GM19468 (cell line): Measurements from ENCODE around the gene IPO13.

Experiments used
- ATAC-seq: cut with Tn5 transposase; IDR thresholded peaks from one replicate; pipeline ENCODE4 v1.9.1; 2021; ENCODE audit warnings: mild to moderate bottlenecking, moderate library complexity, moderate number of reproducible peaks; ENCODE audit not compliant: unreplicated experiment; ENCODE audit errors: extremely low read depth

IPO13 gene

GRCh38 chr1:43982241-43982640, 35.5 kb downstream of the IPO13 start:
- no peak for ATAC-seq

DNA sequence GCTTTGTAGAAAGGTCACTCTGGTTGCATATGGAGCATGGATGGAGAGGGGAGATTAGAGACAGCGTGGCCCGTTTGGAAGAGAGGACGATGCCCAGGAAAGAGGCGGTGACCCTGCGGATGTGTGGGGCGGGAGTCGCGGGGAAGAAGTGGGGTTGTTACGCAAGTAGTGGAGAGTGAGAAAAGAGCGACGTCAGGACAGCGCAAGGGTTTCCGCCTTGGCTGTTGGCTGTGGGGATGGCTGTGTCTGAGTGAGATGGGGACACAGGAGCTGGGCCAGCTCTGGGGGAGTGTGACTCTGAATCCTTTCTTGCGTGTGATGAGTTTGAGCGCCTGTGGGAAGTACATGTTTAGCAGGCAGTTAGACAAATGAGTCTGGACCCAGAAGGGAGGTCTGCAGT, 36.1 kb downstream of the IPO13 start:
- no peak for ATAC-seq

DNA sequence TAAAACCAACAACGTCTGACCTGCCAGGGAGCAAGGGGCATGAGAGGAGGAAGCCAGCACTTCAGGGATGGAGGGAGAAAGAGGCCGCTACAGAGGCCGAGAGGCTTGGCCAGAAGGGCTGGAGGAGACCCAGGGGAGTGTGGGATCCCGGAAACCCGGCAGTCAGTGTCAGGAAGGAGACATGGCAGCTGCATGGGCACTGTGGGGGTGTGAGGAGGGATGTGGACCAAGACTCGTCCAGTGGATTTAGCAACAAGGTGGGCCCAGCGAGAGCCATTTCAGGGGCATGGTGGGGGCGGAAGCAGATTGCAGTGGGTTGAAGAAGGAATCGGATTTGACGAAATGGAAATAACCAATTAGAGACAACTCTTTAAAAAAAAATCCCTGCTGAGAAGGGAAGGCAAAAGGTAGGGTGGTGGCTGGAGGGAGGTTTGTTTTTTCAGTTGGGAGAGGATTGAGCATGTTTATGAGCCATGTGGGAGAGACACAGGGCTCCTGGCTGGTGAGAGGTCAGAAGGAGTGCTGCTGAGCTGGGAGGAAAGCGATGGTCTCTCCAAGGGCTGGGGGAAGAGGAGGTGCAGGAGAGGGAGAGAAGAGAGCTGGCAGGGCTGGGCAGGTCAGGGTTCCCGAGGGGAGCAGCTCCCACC, 36.6 kb downstream of the IPO13 start:
- ATAC-seq, result no peak

DNA sequence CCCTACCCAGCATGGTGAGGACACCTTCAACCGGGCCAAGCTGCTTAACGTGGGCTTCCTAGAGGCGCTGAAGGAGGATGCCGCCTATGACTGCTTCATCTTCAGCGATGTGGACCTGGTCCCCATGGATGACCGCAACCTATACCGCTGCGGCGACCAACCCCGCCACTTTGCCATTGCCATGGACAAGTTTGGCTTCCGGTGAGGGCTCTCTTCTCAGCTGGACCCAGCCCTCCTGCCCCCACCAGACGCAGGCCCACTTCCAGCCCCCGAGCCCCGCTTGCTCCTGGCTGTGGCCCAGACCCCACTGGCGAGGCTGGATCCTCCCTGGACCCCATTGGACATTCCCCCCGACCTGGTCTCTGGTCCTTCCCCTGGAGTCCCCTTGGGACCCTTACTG, 38.1 kb downstream of the IPO13 start:
- no peak for ATAC-seq

DNA sequence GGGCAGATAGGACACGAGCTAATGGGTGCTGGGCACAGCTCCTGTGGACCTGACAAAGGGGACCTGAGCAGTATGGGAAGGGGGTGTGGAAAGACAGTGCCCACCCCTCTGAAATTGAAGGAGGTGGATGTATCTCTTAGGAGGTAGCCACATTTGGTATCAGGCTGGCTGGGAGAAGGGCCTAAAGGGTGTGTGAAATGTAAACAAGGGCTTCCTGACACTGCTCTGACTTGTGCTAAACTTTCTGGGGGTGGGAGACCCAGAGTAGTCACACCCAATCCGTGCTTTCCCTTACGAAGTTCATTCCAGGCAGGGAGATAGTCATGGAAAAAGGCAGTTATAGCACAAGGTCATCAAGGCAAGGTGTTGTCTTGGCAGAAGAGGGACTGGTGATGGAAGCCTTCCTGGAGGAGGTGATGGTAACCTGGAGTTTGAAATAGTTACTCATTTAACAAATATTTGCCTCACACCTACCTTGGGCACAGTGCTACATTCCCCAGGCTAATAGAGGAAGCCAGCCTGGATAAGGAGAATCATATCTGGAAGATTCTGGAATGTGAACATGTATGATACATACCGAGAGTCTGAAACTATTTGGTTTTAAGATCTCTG, 39.3 kb downstream of the IPO13 start:
- ATAC-seq, result no peak

DNA sequence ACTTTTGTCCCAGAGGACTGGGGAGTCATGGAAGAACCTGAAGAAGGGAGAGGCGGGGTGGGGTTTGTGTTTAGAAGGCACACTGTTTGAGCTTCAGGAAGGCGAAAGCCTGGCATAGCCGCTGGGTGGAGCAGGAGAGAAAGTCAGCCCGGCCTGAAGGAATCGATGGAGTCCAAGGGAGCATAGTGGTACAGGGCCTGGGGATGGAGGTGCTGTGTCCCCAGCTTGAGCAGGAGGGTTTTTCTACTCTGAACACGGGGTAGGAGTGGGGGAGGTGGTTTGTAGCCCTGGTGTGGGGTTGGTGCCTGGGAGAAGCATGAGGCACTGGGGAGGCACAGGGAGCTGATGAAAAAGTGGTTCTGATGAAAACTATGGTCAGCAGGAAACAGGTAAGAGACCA, 40.0 kb downstream of the IPO13 start:
- ATAC-seq, result no peak

GRCh38 chr1:43987159-43987902, 40.6 kb downstream of the IPO13 start:
- no peak for ATAC-seq

DNA sequence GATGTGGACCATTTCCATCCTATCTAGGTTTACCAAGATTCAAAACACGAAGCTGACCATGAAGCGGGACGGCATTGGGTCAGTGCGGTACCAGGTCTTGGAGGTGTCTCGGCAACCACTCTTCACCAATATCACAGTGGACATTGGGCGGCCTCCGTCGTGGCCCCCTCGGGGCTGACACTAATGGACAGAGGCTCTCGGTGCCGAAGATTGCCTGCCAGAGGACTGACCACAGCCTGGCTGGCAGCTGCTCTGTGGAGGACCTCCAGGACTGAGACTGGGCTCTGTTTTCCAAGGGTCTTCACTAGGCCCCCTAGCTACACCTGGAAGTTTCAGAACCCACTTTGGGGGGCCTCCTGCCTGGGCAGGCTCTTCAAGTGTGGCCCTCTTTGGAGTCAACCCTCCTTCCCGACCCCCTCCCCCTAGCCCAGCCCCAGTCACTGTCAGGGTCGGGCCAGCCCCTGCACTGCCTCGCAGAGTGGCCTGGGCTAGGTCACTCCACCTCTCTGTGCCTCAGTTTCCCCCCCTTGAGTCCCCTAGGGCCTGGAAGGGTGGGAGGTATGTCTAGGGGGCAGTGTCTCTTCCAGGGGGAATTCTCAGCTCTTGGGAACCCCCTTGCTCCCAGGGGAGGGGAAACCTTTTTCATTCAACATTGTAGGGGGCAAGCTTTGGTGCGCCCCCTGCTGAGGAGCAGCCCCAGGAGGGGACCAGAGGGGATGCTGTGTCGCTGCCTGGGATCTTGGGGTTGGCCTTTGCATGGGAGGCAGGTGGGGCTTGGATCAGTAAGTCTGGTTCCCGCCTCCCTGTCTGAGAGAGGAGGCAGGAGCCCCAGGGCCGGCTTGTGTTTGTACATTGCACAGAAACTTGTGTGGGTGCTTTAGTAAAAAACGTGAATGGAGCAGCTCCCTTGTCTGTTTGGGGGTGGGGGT, 43.8 kb downstream of the IPO13 start:
- no peak for ATAC-seq

DNA sequence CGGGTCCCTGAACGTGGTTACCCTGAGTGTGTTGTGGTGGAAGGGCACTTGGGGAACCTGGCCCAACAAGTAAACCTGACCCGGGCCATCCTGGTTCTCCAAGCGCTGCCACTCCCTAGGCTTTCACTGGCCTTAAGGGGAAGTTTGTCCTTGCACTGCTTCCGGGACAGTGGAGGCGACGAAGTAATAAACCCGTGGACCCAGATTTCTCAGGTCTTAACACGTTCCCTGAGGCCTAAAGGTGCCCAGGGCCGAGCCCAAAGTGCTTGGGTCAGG, 44.4 kb downstream of the IPO13 start:
- no peak for ATAC-seq

DNA sequence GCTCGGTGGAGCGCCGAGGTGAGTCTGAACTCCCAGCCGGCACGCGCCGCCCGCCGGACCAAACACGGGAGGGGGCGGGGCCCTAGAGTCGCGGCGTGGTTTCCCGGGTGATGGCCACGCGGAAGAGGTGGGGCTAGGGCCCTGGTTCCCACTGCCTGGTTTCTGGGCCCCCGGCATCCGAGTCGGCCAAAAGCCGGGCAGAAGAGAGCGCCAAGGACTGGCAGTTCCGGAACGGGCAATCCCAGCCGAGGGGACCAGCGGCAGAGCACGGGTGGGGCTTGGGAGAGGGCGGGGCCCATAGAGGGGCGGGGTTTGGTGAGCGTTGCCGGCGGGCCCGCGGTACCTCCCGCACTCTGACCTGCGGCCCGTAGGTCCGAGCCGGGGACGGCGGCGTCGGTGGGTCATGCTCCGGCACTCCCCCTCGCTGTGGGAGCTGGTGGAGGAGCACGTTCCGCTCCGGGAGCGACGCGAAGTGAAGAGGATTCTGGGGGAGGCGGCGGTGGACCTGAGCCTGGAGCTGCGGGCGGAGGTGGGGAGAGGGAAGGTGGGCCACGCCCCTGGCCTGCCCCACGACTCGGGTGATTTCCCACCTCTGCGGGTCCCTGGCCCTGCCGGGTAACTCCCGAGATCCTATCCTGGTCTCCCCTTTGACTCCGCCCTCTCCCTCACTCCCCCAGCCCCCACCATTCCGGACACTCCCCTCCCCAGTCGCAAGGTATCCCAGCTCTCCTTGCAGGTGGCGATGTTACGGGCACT, 44.9 kb downstream of the IPO13 start, which contains the start of gene CCDC24:
Gene CCDC24, plus strand, starts transcription at position 124 of the 756 bp plus-strand sequence. Its CDS starts 280 bp downstream, at position 404.
- ATAC-seq, result no peak

- no peak for ATAC-seq
These were observed 45.7 kb downstream of the IPO13 start for GRCh38 chr1:43992232-43992995.

- no peak for ATAC-seq
These were observed 46.6 kb downstream of the IPO13 start for GRCh38 chr1:43993206-43993914.

DNA sequence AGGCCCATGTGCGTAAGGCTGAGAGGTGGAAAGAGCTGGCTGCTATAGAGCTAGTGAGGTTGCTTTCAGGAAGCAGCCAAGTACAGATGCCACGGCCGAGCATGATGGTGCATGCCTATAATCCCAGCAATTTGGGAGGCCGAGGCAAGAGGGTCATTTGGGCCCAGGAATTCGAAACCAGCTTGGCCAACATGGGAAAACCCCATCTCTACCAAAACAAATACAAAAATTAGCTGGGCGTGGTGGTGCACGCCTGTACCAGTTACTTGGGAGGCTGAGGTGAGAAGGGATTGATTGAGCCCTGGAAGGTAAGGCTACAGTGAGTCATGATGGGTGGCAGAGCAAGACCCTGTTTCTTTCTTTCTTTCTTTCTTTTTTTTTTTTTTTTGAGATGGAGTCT, 47.3 kb downstream of the IPO13 start:
- no peak for ATAC-seq

DNA sequence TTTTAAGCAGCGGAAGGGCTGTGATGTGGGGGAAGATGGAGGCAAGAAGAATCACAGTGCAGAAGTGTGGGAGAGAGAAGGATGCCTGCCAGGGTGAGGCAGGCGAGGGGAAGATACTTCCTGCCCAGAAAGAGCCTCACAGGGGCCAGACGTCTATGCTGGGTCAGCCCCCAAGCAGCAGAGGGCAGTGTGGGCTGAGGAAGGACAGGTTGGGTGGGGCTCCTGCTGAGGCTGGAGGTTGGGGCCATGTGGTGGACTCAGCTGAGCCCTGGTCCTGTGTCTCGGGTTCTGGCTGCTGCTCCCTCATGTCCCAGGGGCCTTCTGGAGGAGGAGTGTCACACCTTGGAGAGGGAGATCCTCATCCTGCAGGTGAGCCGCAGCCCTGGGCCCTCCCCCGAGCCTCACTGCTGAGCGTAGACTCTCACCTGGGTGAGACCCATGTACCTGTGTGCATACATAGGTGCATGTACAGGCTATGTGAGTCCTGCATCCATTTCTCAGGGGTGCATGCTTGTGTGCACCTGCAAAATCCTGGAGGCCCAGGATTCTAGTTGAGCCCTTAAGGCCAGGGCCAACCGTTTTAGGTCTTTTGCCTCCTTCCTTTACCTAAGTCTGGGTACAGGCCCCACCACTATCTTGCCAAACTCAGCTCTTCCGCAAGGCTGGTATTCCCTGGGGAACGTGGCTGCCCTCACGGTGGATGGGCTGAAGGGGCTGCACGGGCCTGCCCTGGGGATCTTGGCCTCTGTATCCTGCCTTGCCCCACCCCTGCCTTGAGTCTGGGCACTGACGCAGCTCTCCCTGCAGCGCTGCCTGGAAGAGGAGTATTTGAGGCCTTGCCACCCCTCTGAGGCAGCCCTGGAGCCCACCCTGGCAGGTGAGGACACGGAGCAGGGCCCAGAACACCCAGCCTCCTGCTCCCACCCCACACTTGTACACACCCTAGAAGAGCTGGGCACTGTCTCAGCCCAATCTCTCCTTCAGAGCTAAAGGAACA, 48.3 kb downstream of the IPO13 start:
- no peak for ATAC-seq

DNA sequence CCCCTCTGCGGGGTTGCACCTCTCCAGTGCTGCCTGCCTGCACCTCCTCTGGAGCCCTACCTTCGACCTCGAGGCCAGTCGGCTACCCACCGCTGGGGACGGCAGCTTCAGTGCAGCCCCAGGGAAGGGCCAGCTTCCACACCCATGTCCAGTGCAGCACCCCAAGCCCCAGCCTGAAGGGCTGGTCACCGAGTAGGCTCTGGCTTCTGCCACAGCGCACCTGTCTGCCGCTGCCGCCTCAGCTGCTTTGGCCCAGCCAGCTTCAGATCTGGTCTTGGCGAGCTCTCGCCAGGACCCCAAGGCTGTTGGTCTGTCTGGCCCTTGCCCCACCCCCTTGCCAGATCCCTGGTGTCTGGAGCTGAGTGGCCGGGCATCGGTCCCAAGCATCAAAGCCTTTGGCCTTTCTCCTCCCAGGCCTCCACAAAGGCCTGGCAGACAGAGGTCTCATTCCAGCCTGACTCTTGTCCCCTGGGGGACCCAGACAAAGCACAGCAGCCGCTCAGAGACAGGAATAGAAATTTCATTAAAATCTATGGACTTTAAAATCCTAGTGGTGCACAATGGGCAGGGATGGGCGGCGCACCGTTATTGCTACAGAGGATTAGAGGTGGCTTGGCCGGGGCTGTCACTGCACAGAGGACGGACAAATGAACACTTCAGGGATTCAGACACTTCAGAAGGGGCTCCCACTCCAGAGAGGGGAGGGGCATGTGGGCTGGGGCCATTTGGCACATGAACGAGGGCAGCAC, 49.4 kb downstream of the IPO13 start:
- no peak for ATAC-seq

GRCh38 chr1:43996733-43997115, 50.0 kb downstream of the IPO13 start:
- no peak for ATAC-seq
